COR-L47 (cell line): ENCODE data around the gene RASAL1.
"Not testable (repeated sequence)": the region's sequence is repeated elsewhere in the genome, so short reads cannot be mapped to it uniquely, and the experiment has no call there.

Experiments
- DNase-seq: peaks from one replicate; lab custom pipeline; 2025; lab: John Stamatoyannopoulos, UW

Gene RASAL1

GRCh38 chr12:113140706-113141105, 5.1 kb upstream of the RASAL1 start:
- DNase-seq = no peak

GRCh38 chr12:113138826-113139225, 3.3 kb upstream of the RASAL1 start:
- DNase-seq = no peak

GRCh38 chr12:113137861-113138783, 2.6 kb upstream of the RASAL1 start:
- no peak for DNase-seq

- no peak for DNase-seq
Measured at GRCh38 chr12:113136990-113137511, 1.5 kb upstream of the RASAL1 start.

- no peak for DNase-seq
Measured at GRCh38 chr12:113136128-113136989, 798 bp upstream of the RASAL1 start.

GRCh38 chr12:113134521-113134951, 1.0 kb downstream of the RASAL1 start:
- DNase-seq = no peak

- DNase-seq = no peak
Measured at GRCh38 chr12:113134071-113134470, 1.5 kb downstream of the RASAL1 start.

- no peak for DNase-seq
Measured at GRCh38 chr12:113133666-113134065, 1.9 kb downstream of the RASAL1 start.

- DNase-seq = no peak
Measured at GRCh38 chr12:113133036-113133435, 2.5 kb downstream of the RASAL1 start.

GRCh38 chr12:113131556-113131955, 4.0 kb downstream of the RASAL1 start:
- no peak for DNase-seq

GRCh38 chr12:113130457-113131135, 5.0 kb downstream of the RASAL1 start:
- no peak for DNase-seq

GRCh38 chr12:113129664-113130456, 5.7 kb downstream of the RASAL1 start:
- DNase-seq = no peak

GRCh38 chr12:113128802-113129663, 6.5 kb downstream of the RASAL1 start:
- DNase-seq = no peak

GRCh38 chr12:113127791-113128199, 7.8 kb downstream of the RASAL1 start:
- DNase-seq = no peak

- no peak for DNase-seq
Measured at GRCh38 chr12:113120670-113121370, 14.7 kb downstream of the RASAL1 start.

- DNase-seq = no peak
Measured at GRCh38 chr12:113119980-113120669, 15.4 kb downstream of the RASAL1 start.

- no peak for DNase-seq
Measured at GRCh38 chr12:113118142-113118541, 17.4 kb downstream of the RASAL1 start.

- DNase-seq = not testable (repeated sequence)
Measured at GRCh38 chr12:113117684-113118083, 17.9 kb downstream of the RASAL1 start.

GRCh38 chr12:113116875-113117274, 18.7 kb downstream of the RASAL1 start:
- no peak for DNase-seq
